GM12801 (cell line): ENCODE data around the gene DCTN4.

Experiments used
- CTCF ChIP-seq: IDR thresholded peaks from one replicate; pipeline ENCODE4 v1.5.1; 2011; ENCODE audit warnings: control low read depth; ENCODE audit not compliant: insufficient read length; ENCODE audit errors: extremely low read depth

Gene DCTN4

GRCh38 chr5:150706776-150707390 is 51.9 kb downstream of the DCTN4 start:
- TF ChIP-seq CTCF: no peak

- no peak for TF ChIP-seq CTCF
Measured at GRCh38 chr5:150703762-150704161, 55.1 kb downstream of the DCTN4 start.

GRCh38 chr5:150700594-150701377 is 58.0 kb downstream of the DCTN4 start, which contains the start of gene RBM22:
TSS of gene RBM22 (minus strand) at chr5:150701062. CDS start at chr5:150700985, 77 bp downstream.
- TF ChIP-seq CTCF: no peak

- TF ChIP-seq CTCF: no peak
Measured at GRCh38 chr5:150700246-150700593, 58.6 kb downstream of the DCTN4 start.

- TF ChIP-seq CTCF: no peak
Measured at GRCh38 chr5:150694612-150695011, 64.2 kb downstream of the DCTN4 start.

GRCh38 chr5:150692276-150692675 is 66.5 kb downstream of the DCTN4 start:
- no peak for TF ChIP-seq CTCF

GRCh38 chr5:150690760-150691159 is 68.1 kb downstream of the DCTN4 start:
- TF ChIP-seq CTCF: no peak
